PC-9 (cell line): ENCODE results near the gene ZNF225. TPM values are rescaled to one million over a fixed set of nuclear protein-coding genes. Genes with fewer than 3 reads are reported as not detected.

Experiments used
- BruUV-seq: library from RNA; stranded (reverse); fragments of 400-500 nt; replicated peaks from 2 replicates; lab custom pipeline; 2021; lab: Mats Ljungman, UMichigan
- CTCF ChIA-PET: fragments of 300-600 bp; sonication (Branson Sonifier 250); formaldehyde crosslinking; loops from one replicate; lab custom pipeline; 2022; ENCODE audit warnings: antibody characterized with exemption; lab: Charles Lee
- POLR2A ChIA-PET: fragments of 300-600 bp; sonication (Branson Sonifier 250); formaldehyde crosslinking; loops from one replicate; lab custom pipeline; 2022; ENCODE audit warnings: antibody characterized with exemption; ENCODE audit not compliant: unreplicated experiment; lab: Charles Lee
- DNase-seq, 2 experiments: peaks; one replicate each; pipeline versions ENCODE4 v3.0.0 to v3.0.0-alpha.2; 2015 to 2022; ENCODE audit warnings: mixed read lengths in 1 of 2
- H2AFZ ChIP-seq: fragments of 200-600 bp; sonication (generic); 2 replicates; pipeline ENCODE4 v1.8.1; 2017; ENCODE audit warnings: antibody characterized with exemption
- H3F3A ChIP-seq: fragments of 200-600 bp; sonication (generic); 2 replicates; pipeline ENCODE4 v1.8.1; 2017; ENCODE audit warnings: antibody characterized with exemption, mild to moderate bottlenecking, low read depth; ENCODE audit not compliant: insufficient read depth
- H3K27ac ChIP-seq: fragments of 200-600 bp; sonication (generic); 2 replicates; pipeline ENCODE4 v1.6.1; 2016; ENCODE audit warnings: mixed run types
- H3K27me3 ChIP-seq: fragments of 200-600 bp; sonication (generic); 2 replicates; pipeline ENCODE4 v1.6.1; 2016; ENCODE audit warnings: low read depth, mixed run types; ENCODE audit not compliant: insufficient read depth
- H3K36me3 ChIP-seq: fragments of 200-600 bp; sonication (generic); 2 replicates; pipeline ENCODE4 v1.6.1; 2016; ENCODE audit warnings: low read depth, mixed run types
- H3K4me1 ChIP-seq: fragments of 200-600 bp; sonication (generic); replicated peaks from 2 replicates; pipeline ENCODE4 v1.6.1; 2016; ENCODE audit warnings: mixed run types; ENCODE audit not compliant: insufficient read depth
- H3K4me2 ChIP-seq: fragments of 200-600 bp; sonication (generic); 2 replicates; pipeline ENCODE4 v1.6.1; 2017; ENCODE audit warnings: mixed run types
- H3K4me3 ChIP-seq: fragments of 200-600 bp; sonication (generic); 2 replicates; pipeline ENCODE4 v1.6.1; 2016; ENCODE audit warnings: mixed run types
- H3K79me2 ChIP-seq: fragments of 200-600 bp; sonication (generic); 2 replicates; pipeline ENCODE4 v1.6.1; 2017; ENCODE audit warnings: low read depth, mixed run types
- H3K9me2 ChIP-seq: fragments of 200-600 bp; sonication (generic); 2 replicates; pipeline ENCODE4 v1.8.1; 2017; ENCODE audit warnings: mild to moderate bottlenecking; ENCODE audit not compliant: insufficient read depth
- H3K9me3 ChIP-seq: fragments of 200-600 bp; sonication (generic); 2 replicates; pipeline ENCODE4 v1.8.1; 2016; ENCODE audit warnings: low read depth; ENCODE audit not compliant: insufficient read depth
- H4K20me1 ChIP-seq: fragments of 200-600 bp; sonication (generic); 2 replicates; pipeline ENCODE4 v1.8.1; 2017; ENCODE audit not compliant: insufficient read depth
- EZH2 ChIP-seq: fragments of 200-600 bp; sonication (generic); IDR thresholded peaks from 2 replicates; pipeline ENCODE4 v1.8.0; 2017; ENCODE audit warnings: antibody characterized with exemption, low read depth
- intact Hi-C: fragments of 100-400 bp; cut with micrococcal nuclease; formaldehyde crosslinking; loops from one replicate; pipeline ENCODE4 v1.10.0; 2022; ENCODE audit not compliant: unreplicated experiment
- total RNA-seq: library from RNA; stranded (reverse); gene quantifications from 2 replicates; pipeline ENCODE4 v1.2.3, GENCODE V29; 2021
- TF ChIP-seq, protein P1 (sequence below): fragments of 200-600 bp; sonication (generic); conservative IDR thresholded peaks from 2 replicates; pipeline ENCODE4 v1.6.1; 2017; ENCODE audit warnings: mixed run types, antibody characterized with exemption, mild to moderate bottlenecking, moderate library complexity

ZNF225 gene
- total RNA-seq, 1 experiment from 2014 or later, result 5.4 TPM

DNA sequence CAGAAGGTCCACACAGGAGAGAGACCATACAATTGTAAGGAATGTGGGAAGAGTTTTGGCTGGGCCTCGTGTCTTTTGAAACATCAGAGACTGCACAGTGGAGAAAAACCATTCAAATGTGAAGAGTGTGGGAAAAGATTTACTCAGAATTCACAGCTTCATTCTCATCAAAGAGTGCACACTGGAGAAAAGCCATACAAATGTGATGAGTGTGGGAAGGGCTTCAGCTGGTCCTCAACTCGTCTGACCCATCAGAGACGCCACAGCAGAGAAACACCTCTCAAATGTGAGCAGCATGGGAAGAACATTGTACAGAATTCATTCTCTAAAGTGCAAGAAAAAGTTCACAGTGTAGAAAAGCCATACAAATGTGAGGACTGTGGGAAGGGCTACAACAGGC is 5.4 kb upstream of the ZNF225 start:
- H3K27me3 ChIP-seq, result no peaks in the 10 kb centered on the region
- POLR2A ChIA-PET, result no interaction called here
- no peaks in the 10 kb centered on the region for H3F3A ChIP-seq
- no peaks in the 10 kb centered on the region for H4K20me1 ChIP-seq
- TF ChIP-seq, protein P1, sequence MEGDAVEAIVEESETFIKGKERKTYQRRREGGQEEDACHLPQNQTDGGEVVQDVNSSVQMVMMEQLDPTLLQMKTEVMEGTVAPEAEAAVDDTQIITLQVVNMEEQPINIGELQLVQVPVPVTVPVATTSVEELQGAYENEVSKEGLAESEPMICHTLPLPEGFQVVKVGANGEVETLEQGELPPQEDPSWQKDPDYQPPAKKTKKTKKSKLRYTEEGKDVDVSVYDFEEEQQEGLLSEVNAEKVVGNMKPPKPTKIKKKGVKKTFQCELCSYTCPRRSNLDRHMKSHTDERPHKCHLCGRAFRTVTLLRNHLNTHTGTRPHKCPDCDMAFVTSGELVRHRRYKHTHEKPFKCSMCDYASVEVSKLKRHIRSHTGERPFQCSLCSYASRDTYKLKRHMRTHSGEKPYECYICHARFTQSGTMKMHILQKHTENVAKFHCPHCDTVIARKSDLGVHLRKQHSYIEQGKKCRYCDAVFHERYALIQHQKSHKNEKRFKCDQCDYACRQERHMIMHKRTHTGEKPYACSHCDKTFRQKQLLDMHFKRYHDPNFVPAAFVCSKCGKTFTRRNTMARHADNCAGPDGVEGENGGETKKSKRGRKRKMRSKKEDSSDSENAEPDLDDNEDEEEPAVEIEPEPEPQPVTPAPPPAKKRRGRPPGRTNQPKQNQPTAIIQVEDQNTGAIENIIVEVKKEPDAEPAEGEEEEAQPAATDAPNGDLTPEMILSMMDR, result no peak
- no peak for TF ChIP-seq EZH2
- no peak overlapping the region for H3K4me3 ChIP-seq
- no peak overlapping the region for H3K4me2 ChIP-seq
- H3K27ac ChIP-seq, result no peak overlapping the region
- 0 out of 2 replicates have a peak, but pooled peaks cover 6% of the 10 kb centered on the region for H3K9me2 ChIP-seq
- no peaks in the 10 kb centered on the region for H3K79me2 ChIP-seq
- no peak for DNase-seq
- no peak overlapping the region for H2AFZ ChIP-seq
- peaks cover 45% of the 10 kb centered on the region for H3K36me3 ChIP-seq
- intact Hi-C loops, result no loop called here
- peaks cover 8% of the 10 kb centered on the region; the same call in 1 of the 2 replicates for H3K4me1 ChIP-seq
- no TSS peak for BruUV-seq
- CTCF ChIA-PET, result no interaction called here
- peaks cover 49% of the 10 kb centered on the region for H3K9me3 ChIP-seq

DNA sequence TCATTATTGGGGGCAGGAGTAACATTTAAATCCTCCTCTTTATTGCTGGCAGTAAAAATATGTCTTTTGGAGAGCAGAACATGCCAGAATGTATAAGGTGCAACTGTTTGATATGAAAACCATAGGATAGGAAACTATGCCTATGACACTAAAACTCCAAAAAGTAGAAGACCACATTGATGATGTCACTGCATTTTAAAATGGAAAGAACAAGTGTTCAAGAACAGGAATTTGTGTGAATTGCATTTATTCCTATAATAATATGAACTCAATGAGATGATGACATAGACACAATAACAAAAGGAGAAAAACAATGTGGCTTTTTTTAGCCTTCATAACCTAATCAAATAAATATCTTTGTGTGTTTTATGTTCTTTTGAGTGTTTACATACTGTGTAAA is 3.7 kb upstream of the ZNF225 start:
- H2AFZ ChIP-seq, result no peak overlapping the region
- H3K4me2 ChIP-seq, result no peak overlapping the region
- H4K20me1 ChIP-seq, result no peaks in the 10 kb centered on the region
- no peak for DNase-seq
- CTCF ChIA-PET, result no interaction called here
- no peak overlapping the region for H3K4me3 ChIP-seq
- H3K9me2 ChIP-seq, result no peaks in the 10 kb centered on the region
- TF ChIP-seq, protein P1, result no peak
- no peak for TF ChIP-seq EZH2
- POLR2A ChIA-PET, result interaction anchor here (0.7 kb wide), 1 partner anchor 102 kb away, joined by 4 read pairs; no protein-coding TSS in a partner anchor
- no peaks in the 10 kb centered on the region for H3K27me3 ChIP-seq
- H3K27ac ChIP-seq, result no peak overlapping the region
- H3K9me3 ChIP-seq, result peaks cover 49% of the 10 kb centered on the region
- intact Hi-C loops, result no loop called here
- no peaks in the 10 kb centered on the region for H3F3A ChIP-seq
- H3K79me2 ChIP-seq, result no peaks in the 10 kb centered on the region
- no TSS peak for BruUV-seq
- H3K36me3 ChIP-seq, result peaks cover 28% of the 10 kb centered on the region
- H3K4me1 ChIP-seq, result peaks cover 12% of the 10 kb centered on the region; the same call in 1 of the 2 replicates

DNA sequence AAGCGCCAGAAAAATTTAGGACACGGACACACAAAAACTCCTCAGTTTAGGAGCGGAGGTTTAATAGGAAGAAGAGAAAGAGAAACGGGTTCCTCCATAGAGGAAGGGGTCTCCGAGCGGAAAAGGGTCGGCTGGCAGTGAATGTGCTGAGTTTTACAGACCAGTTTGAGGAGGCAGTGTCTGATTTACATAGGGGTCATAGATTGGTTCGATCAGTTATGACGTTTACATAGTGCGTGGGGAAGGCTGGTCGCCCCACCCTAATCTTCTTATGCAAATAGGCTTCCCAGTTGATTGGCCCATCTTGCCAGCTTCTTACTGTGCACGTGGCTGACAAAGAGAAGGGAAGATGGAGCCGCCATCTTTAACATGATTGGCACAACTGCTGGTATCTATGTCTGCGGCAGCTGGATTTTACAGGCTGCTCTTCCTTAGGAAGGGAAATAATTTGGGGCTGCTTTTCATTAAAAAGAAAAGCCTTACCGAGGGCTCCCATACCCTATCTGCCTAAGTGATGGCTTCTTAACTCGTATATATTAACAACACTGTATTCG is 1.2 kb upstream of the ZNF225 start:
- no peaks in the 10 kb centered on the region for H3K79me2 ChIP-seq
- peak overlapping the region; percentile 91 for H3K4me2 ChIP-seq
- intact Hi-C loops, result loop anchor here (5.0 to 10.0 kb wide), 2 partner anchors 95 to 193 kb away; partner anchors contain the start of gene ZNF235
- peak overlapping the region; percentile 91 for H2AFZ ChIP-seq
- peak in 1 of 2 experiments; percentile 11 for DNase-seq
- peaks cover 7% of the 10 kb centered on the region; the same call in 1 of the 2 replicates for H3K36me3 ChIP-seq
- H3F3A ChIP-seq, result no peaks in the 10 kb centered on the region
- peak overlapping the region; percentile 80 for H3K4me3 ChIP-seq
- peaks cover 14% of the 10 kb centered on the region; the same call in 1 of the 2 replicates for H3K4me1 ChIP-seq
- ChIA-PET CTCF (no interaction called here), POLR2A (no interaction called here)
- TF ChIP-seq, protein P1, result no peak
- TF ChIP-seq EZH2, result no peak
- H3K27ac ChIP-seq, result no peak overlapping the region
- no TSS peak for BruUV-seq
- no peaks in the 10 kb centered on the region for H3K27me3 ChIP-seq
- no peaks in the 10 kb centered on the region for H3K9me2 ChIP-seq
- H3K9me3 ChIP-seq, result peaks cover 34% of the 10 kb centered on the region
- H4K20me1 ChIP-seq, result no peaks in the 10 kb centered on the region
